CD4-positive, CD25-positive, alpha-beta regulatory T cell (primary cell): ENCODE results near the gene HORMAD2. TPM values are rescaled to one million over a fixed set of nuclear protein-coding genes. Genes with fewer than 3 reads are reported as not detected.

Experiments used
- ATAC-seq, 2 donors: fragments of 150-1000 bp; cut with Tn5 transposase; one replicate each; pipeline ENCODE4 v1.10.0; 2021; ENCODE audit warnings: low read depth in 2 of 2, moderate number of reproducible peaks in 2 of 2, moderate library complexity in 1 of 2
- DNase-seq, 3 donors: peaks; one replicate each; pipeline versions ENCODE4 v3.0.0 to v3.0.0-alpha.2; 2012 to 2022; ENCODE audit warnings: mixed read lengths in 1 of 3
- H3K27ac ChIP-seq: one replicate; pipeline ENCODE4 v1.7.0; 2013; ENCODE audit warnings: mild to moderate bottlenecking, low read length; ENCODE audit not compliant: insufficient read depth, poor library complexity, severe bottlenecking
- H3K27me3 ChIP-seq: one replicate; pipeline ENCODE4 v1.7.0; 2013; ENCODE audit warnings: low read length; ENCODE audit not compliant: control insufficient read depth, insufficient read depth
- H3K36me3 ChIP-seq: one replicate; pipeline ENCODE4 v1.7.0; 2013; ENCODE audit warnings: mild to moderate bottlenecking, low read length, moderate library complexity; ENCODE audit not compliant: control insufficient read depth, insufficient read depth
- H3K4me1 ChIP-seq: 2 replicates; pipeline ENCODE4 v1.7.0; 2013; ENCODE audit warnings: mild to moderate bottlenecking, low read length; ENCODE audit not compliant: insufficient read depth, control insufficient read depth, poor library complexity, severe bottlenecking
- H3K4me3 ChIP-seq: one replicate; pipeline ENCODE4 v1.7.0; 2013; ENCODE audit warnings: low read depth, mild to moderate bottlenecking, low read length, moderate library complexity
- H3K9me3 ChIP-seq, 2 experiments: 1 replicate in 1 of 2; 2 replicates in 1 of 2; pipeline ENCODE4 v1.7.0; 2013; ENCODE audit warnings: low read length in 2 of 2, mild to moderate bottlenecking in 1 of 2, moderate library complexity in 1 of 2; ENCODE audit not compliant: control insufficient read depth in 2 of 2
- H3K27ac Mint-ChIP-seq, 3 donors: one replicate each; pipeline ENCODE4 v1.8.0; 2020 to 2022; ENCODE audit warnings: mild to moderate bottlenecking in 3 of 3, mixed read lengths in 3 of 3, moderate library complexity in 2 of 3
- H3K27me3 Mint-ChIP-seq: one replicate; pipeline ENCODE4 v1.8.0; 2022; ENCODE audit warnings: mild to moderate bottlenecking, mixed read lengths
- H3K36me3 Mint-ChIP-seq: one replicate; pipeline ENCODE4 v1.8.0; 2020; ENCODE audit warnings: mixed read lengths
- H3K4me1 Mint-ChIP-seq, 4 donors: one replicate each; pipeline ENCODE4 v1.8.0; 2020 to 2022; ENCODE audit warnings: mixed read lengths in 4 of 4, mild to moderate bottlenecking in 1 of 4
- H3K4me3 Mint-ChIP-seq, 4 donors: one replicate each; pipeline ENCODE4 v1.8.0; 2020 to 2022; ENCODE audit warnings: mild to moderate bottlenecking in 4 of 4, mixed read lengths in 4 of 4, moderate library complexity in 3 of 4
- H3K9me3 Mint-ChIP-seq, 7 donors: one replicate each; pipeline ENCODE4 v1.8.0; 2020 to 2022; ENCODE audit warnings: mixed read lengths in 7 of 7, mild to moderate bottlenecking in 3 of 7, moderate library complexity in 2 of 7
- polyA plus RNA-seq, 4 donors: library from polyadenylated mRNA; unstranded; fragments of 300-500 nt; fragmentation: Illumina TruSeq; gene quantifications; one replicate each; pipeline ENCODE4 v1.2.3, GENCODE V29; 2021
- total RNA-seq: library from RNA; stranded (reverse); gene quantifications from one replicate; pipeline ENCODE4 v1.2.3, GENCODE V29; 2022

HORMAD2 gene
- total and polyA plus RNA-seq, 5 donors from 2014 or later: not detected

- Mint-ChIP-seq H3K4me3 (no peak overlapping the region), H3K27ac (peak overlapping the region in 1 of 3 donors; percentile 1), H3K4me1 (peaks cover 5 to 13% (median 8%) of the 10 kb centered on the region in 4 donors), H3K27me3 (no peaks in the 10 kb centered on the region), H3K36me3 (no peaks in the 10 kb centered on the region), H3K9me3 (no peaks in the 10 kb centered on the region)
- Histone ChIP-seq H3K27ac (no peak overlapping the region), H3K27me3 (no peaks in the 10 kb centered on the region), H3K36me3 (no peaks in the 10 kb centered on the region), H3K4me3 (no peak overlapping the region), H3K9me3 (no peaks in the 10 kb centered on the region), H3K4me1 (peaks cover 2% of the 10 kb centered on the region)
- DNase-seq (no peak), ATAC-seq (no peak)
Observed at GRCh38 chr22:30201945-30202344, 121.7 kb downstream of the HORMAD2 start.

DNA sequence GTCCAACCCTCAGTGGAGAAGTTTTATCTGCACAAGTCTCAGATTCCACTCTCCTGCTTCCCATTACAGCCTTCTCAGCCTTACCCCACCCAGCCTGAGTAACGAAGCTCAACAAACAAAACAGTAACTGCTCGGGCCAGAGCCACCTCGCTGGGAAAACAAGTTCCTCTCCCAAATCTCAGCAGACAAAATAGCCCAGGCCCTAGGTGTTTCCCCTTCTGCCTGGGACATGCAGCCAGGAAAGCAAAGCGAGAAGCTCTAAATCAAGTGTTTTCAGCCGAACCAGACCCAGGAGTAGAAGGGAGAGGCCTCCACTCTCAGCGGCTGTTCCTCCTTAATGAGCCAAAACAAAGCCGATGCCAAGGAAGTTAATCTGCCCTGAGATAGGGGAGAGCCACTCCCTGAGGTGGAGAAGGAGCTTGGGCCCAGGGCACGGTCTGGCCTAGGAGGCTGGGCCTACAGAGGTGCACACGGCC, 122.3 kb downstream of the HORMAD2 start:
- no peaks in the 10 kb centered on the region for H3K36me3 ChIP-seq
- no peak for ATAC-seq
- no peak overlapping the region for H3K27ac Mint-ChIP-seq
- H3K4me3 ChIP-seq: no peak overlapping the region
- no peaks in the 10 kb centered on the region for H3K4me1 ChIP-seq
- no peaks in the 10 kb centered on the region for H3K36me3 Mint-ChIP-seq
- H3K27ac ChIP-seq: no peak overlapping the region
- H3K27me3 ChIP-seq: no peaks in the 10 kb centered on the region
- no peaks in the 10 kb centered on the region for H3K27me3 Mint-ChIP-seq
- H3K9me3 Mint-ChIP-seq: no peaks in the 10 kb centered on the region
- DNase-seq: no peak
- H3K4me3 Mint-ChIP-seq: no peak overlapping the region
- H3K4me1 Mint-ChIP-seq: peaks cover under 1 to 7% (median 6%) of the 10 kb centered on the region in 4 donors
- no peaks in the 10 kb centered on the region for H3K9me3 ChIP-seq

DNA sequence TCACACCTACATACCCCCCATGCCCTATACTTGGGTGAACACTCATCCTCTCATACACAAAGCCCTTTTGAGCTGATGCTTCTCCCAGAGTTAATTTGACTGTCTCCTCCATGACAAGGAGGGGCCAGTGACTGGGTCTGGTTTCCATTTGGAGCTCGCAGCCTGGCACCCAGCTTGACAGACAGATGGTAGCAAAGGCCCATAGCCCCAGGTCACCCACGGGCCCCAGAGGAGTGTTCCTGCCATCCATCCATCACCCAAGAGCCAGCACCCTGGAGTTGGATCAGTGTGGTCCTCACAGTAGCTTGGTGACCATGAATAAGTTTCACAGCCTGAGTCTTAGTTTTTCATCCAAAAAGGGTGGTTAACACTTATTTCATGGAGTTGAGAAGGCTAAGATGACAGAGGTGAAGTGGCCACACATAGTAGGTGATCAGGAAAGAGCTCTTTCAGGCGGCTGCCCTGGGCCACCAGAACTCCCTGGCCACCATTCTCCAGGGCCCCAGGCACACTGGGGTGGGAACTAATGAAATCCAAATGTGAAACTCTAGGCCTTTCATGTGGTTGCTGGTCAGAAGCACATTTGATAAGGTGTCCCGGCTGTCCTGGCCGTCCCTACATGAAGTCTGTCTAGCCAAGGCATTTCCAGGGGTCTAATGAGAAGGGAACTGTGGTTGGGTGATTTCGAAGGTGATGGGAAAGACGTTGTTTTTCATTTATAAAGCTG, 123.9 kb downstream of the HORMAD2 start:
- Histone ChIP-seq H3K27me3 (no peaks in the 10 kb centered on the region), H3K36me3 (no peaks in the 10 kb centered on the region), H3K9me3 (no peaks in the 10 kb centered on the region), H3K27ac (no peak overlapping the region), H3K4me1 (no peaks in the 10 kb centered on the region), H3K4me3 (no peak overlapping the region)
- Mint-ChIP-seq H3K36me3 (no peaks in the 10 kb centered on the region), H3K27ac (no peak overlapping the region), H3K4me1 (peaks cover 3 to 6% (median 6%) of the 10 kb centered on the region in 4 donors), H3K27me3 (no peaks in the 10 kb centered on the region), H3K4me3 (no peak overlapping the region), H3K9me3 (no peaks in the 10 kb centered on the region)
- no peak for ATAC-seq
- no peak for DNase-seq

DNA sequence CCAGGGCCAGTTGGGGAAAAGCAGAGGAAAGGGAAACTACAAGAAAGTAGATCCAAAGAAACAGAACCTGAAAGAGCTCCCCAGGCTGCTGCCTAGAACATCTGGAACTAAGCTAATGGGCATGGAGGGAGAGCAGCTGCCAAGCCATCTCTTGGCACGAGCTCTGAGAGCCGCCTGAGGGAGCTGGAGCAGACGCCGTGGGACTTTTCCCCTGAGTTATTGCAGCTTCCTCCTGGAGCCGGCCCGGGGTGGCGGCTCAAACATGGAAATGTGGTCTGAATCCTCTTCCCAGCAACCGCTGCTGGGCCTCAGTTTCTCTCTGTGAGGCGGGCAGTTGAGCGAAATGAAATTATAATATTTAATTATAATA, 124.5 kb downstream of the HORMAD2 start:
- H3K36me3 ChIP-seq: no peaks in the 10 kb centered on the region
- H3K27ac ChIP-seq: no peak overlapping the region
- H3K27me3 ChIP-seq: no peaks in the 10 kb centered on the region
- peaks cover 0 to 5% (median 2%) of the 10 kb centered on the region in 4 donors for H3K4me1 Mint-ChIP-seq
- no peaks in the 10 kb centered on the region for H3K36me3 Mint-ChIP-seq
- no peak overlapping the region for H3K4me3 Mint-ChIP-seq
- no peak overlapping the region for H3K4me3 ChIP-seq
- H3K9me3 ChIP-seq: no peaks in the 10 kb centered on the region
- H3K27ac Mint-ChIP-seq: no peak overlapping the region
- H3K27me3 Mint-ChIP-seq: no peaks in the 10 kb centered on the region
- ATAC-seq (no peak), DNase-seq (no peak)
- H3K4me1 ChIP-seq: no peaks in the 10 kb centered on the region
- H3K9me3 Mint-ChIP-seq: no peaks in the 10 kb centered on the region

DNA sequence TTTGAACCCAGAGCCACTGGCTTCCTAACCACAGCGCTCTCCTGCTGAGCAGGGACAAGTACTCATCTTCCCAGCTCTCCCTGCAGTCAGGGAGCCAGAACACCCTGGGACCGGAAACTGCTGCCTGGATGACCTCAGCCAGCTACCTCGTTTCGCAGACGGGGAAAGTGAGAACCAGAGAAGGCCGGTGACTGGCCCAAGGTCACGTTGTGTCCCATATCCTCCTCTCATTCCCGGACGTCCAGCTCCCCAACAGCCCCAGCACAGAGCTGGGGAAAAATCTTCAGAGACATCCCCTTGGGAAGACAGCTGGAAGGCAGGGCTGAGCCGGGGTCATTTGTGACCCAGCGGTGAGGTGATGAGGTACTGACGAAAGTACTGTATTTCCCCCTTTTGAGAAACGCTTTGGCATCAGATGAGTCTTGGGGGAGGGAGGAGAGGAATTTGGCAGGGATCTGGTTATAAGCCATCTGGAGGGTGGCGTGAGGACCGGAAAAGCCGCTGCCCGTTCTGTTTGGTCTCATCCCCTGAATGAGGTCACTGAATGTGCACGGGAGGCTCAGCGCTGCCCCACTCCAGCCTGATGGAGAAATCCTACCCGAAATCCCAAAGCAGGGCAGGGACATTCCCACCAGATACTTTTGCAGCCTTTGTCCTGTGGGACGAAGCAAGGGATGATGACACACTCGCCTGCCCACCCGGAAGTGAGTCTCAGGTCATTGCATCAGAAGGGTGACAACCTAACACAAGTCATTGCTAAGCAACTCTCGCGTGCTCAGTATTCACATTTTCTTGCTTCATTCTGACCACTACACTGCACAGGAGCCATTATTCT, 125.2 kb downstream of the HORMAD2 start:
- no peaks in the 10 kb centered on the region for H3K36me3 ChIP-seq
- no peak overlapping the region for H3K4me3 ChIP-seq
- no peaks in the 10 kb centered on the region for H3K27me3 Mint-ChIP-seq
- H3K9me3 ChIP-seq: no peaks in the 10 kb centered on the region
- H3K4me3 Mint-ChIP-seq: no peak overlapping the region
- H3K4me1 ChIP-seq: no peaks in the 10 kb centered on the region
- no peaks in the 10 kb centered on the region for H3K9me3 Mint-ChIP-seq
- DNase-seq: no peak
- H3K4me1 Mint-ChIP-seq: peaks cover 0 to 5% (median 2%) of the 10 kb centered on the region in 4 donors
- H3K27ac Mint-ChIP-seq: no peak overlapping the region
- no peaks in the 10 kb centered on the region for H3K27me3 ChIP-seq
- no peak for ATAC-seq
- no peaks in the 10 kb centered on the region for H3K36me3 Mint-ChIP-seq
- no peak overlapping the region for H3K27ac ChIP-seq

DNA sequence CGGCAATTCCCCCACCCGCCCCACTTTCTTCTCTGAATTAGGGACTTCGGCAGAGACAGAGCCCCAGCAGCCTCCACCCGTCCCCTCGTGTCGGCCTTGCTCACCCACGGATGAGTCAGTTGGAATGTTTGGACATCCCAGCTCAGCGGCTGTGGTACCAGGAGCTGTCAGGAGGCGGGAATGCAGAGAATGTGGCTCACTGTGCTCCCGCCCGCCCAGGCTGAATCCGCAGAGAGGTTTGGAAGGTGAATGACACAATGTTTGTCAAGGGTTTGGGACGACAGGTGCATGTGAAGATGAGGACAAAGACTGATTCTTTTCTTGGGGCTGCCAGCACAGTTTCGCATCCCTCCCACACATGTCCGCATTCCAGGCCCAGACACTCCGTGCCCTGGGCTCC, 126.7 kb downstream of the HORMAD2 start:
- Mint-ChIP-seq H3K36me3 (no peaks in the 10 kb centered on the region), H3K27me3 (no peaks in the 10 kb centered on the region), H3K4me3 (no peak overlapping the region), H3K4me1 (peaks cover 0 to 5% (median 2%) of the 10 kb centered on the region in 4 donors), H3K27ac (no peak overlapping the region), H3K9me3 (no peaks in the 10 kb centered on the region)
- Histone ChIP-seq H3K9me3 (no peaks in the 10 kb centered on the region), H3K4me3 (no peak overlapping the region), H3K36me3 (no peaks in the 10 kb centered on the region), H3K27ac (no peak overlapping the region), H3K4me1 (no peaks in the 10 kb centered on the region), H3K27me3 (no peaks in the 10 kb centered on the region)
- DNase-seq (no peak), ATAC-seq (no peak)

- Mint-ChIP-seq H3K27me3 (peaks cover 6% of the 10 kb centered on the region), H3K4me3 (no peak overlapping the region), H3K36me3 (no peaks in the 10 kb centered on the region), H3K27ac (no peak overlapping the region), H3K4me1 (peaks cover 0 to 13% (median 4%) of the 10 kb centered on the region in 4 donors), H3K9me3 (no peaks in the 10 kb centered on the region)
- DNase-seq: no peak
- Histone ChIP-seq H3K4me1 (no peaks in the 10 kb centered on the region), H3K9me3 (no peaks in the 10 kb centered on the region), H3K27ac (no peak overlapping the region), H3K4me3 (no peak overlapping the region), H3K27me3 (no peaks in the 10 kb centered on the region), H3K36me3 (no peaks in the 10 kb centered on the region)
- no peak for ATAC-seq
Observed at GRCh38 chr22:30208631-30209603, 128.7 kb downstream of the HORMAD2 start.
